Lower leg skin (tissue), 3 donors: ENCODE measurements around the gene TAF1C.

Source experiments
- POLR2A ChIP-seq, 2 donors: fragments of 450-650 bp; IDR thresholded peaks; one replicate each; pipeline ENCODE4 v1.6.1; 2016 to 2017; ENCODE audit warnings: antibody characterized with exemption in 2 of 2, mild to moderate bottlenecking in 1 of 2, moderate library complexity in 1 of 2
- TF ChIP-seq, protein P1 (sequence below), 3 donors: fragments of 450-650 bp; IDR thresholded peaks; one replicate each; pipeline ENCODE4 v1.5.1; 2016; ENCODE audit warnings: antibody characterized with exemption in 3 of 3, mild to moderate bottlenecking in 3 of 3, moderate library complexity in 2 of 3

DNA sequence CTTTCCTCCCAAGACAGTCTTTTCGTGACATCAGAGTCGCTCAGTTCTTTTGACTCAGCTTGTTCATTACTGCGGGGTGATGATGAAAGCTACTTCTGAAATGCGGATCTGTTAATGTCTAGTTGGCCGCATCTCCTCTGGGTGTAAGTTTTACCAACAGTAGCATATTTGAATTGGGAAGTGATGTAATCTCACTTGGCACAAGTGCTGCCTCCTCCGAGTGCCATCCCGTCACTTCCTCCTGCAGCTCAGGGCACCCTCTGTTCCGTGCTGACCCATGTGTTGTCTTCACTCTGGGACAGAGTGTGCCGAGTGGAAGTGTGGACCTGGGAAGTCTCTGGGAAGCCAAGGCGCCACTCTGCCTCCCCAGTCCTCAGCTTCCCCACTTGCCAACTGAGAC lies 13.0 kb upstream of the TAF1C start:
- TF ChIP-seq, protein P1, sequence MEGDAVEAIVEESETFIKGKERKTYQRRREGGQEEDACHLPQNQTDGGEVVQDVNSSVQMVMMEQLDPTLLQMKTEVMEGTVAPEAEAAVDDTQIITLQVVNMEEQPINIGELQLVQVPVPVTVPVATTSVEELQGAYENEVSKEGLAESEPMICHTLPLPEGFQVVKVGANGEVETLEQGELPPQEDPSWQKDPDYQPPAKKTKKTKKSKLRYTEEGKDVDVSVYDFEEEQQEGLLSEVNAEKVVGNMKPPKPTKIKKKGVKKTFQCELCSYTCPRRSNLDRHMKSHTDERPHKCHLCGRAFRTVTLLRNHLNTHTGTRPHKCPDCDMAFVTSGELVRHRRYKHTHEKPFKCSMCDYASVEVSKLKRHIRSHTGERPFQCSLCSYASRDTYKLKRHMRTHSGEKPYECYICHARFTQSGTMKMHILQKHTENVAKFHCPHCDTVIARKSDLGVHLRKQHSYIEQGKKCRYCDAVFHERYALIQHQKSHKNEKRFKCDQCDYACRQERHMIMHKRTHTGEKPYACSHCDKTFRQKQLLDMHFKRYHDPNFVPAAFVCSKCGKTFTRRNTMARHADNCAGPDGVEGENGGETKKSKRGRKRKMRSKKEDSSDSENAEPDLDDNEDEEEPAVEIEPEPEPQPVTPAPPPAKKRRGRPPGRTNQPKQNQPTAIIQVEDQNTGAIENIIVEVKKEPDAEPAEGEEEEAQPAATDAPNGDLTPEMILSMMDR (IDR thresholded peaks at IDR 0.05), result no peak
- TF ChIP-seq POLR2A (IDR thresholded peaks at IDR 0.05), result no peak
